ENCODE measurements around the gene PGBD1. TPM values are rescaled to one million over a fixed set of nuclear protein-coding genes. Genes with fewer than 3 reads are reported as not detected.

The PGBD1 gene
- total and polyA plus RNA-seq, 11 donors, result 1.7 to 4.6 (median 2.9) TPM

- TF ChIP-seq POLR2A (IDR thresholded peaks at IDR 0.05), result no peak
- no peak for TF ChIP-seq CTCF (IDR thresholded peaks at IDR 0.05)
- H3K9me3 ChIP-seq, result no peaks in the 10 kb centered on the region
- WGBS, 4 donors, result 17 to 29% (median 22%) methylated on average over 2 of the region's 2 CpGs
- no peaks in the 10 kb centered on the region for H3K36me3 ChIP-seq
- H3K27ac ChIP-seq, result no peak overlapping the region
- DNase-seq (no peak), ATAC-seq (no peak)
- H3K4me1 ChIP-seq, result peaks cover 0 to 22% (median 15%) of the 10 kb centered on the region in 12 donors
- no peaks in the 10 kb centered on the region for H3K27me3 ChIP-seq
- intact Hi-C loops (cut with DNase I), result no loop called here
- H3K4me3 ChIP-seq, result no peak overlapping the region
These were observed 65.7 kb downstream of the PGBD1 start for GRCh38 chr6:28347119-28347518.

GRCh38 chr6:28349344-28349891 is 68.0 kb downstream of the PGBD1 start:
- DNase-seq (no peak), ATAC-seq (no peak)
- Histone ChIP-seq H3K9me3 (no peaks in the 10 kb centered on the region), H3K4me1 (peaks cover 0 to 35% (median 18%) of the 10 kb centered on the region in 12 donors), H3K27me3 (no peaks in the 10 kb centered on the region), H3K36me3 (no peaks in the 10 kb centered on the region), H3K27ac (peak overlapping the region; percentile 12 to 84 (median 78)), H3K4me3 (peak overlapping the region; percentile 38 to 89 (median 71))
- intact Hi-C loops (cut with DNase I), result no loop called here
- 1 to 4% (median 2%) methylated on average over 9 of the region's 9 CpGs for WGBS, 4 donors
- no peak for TF ChIP-seq CTCF (IDR thresholded peaks at IDR 0.05)
- TF ChIP-seq POLR2A (IDR thresholded peaks at IDR 0.05), result no peak

GRCh38 chr6:28349892-28350737 is 68.7 kb downstream of the PGBD1 start, which contains the start of gene ZKSCAN3:
ZKSCAN3 (plus strand) TSS chr6:28349947; CDS start chr6:28359587, 9,640 bp downstream.
- H3K4me1 ChIP-seq, result peaks cover 0 to 42% (median 25%) of the 10 kb centered on the region in 12 donors
- no peaks in the 10 kb centered on the region for H3K9me3 ChIP-seq
- H3K4me3 ChIP-seq, result peak within 1 kb of the TSS; percentile 38 to 89 (median 71)
- intact Hi-C loops (cut with DNase I), result loop anchor here in 6 of 10 donors (5.0 to 10.0 kb wide), 5 partner anchors 68 to 1165 kb away; partner anchors contain the start of genes NKAPL (in 2 of the 6), ZKSCAN4 (in 2 of the 6) and PGBD1 (in 1 of the 6)
- TF ChIP-seq POLR2A (IDR thresholded peaks at IDR 0.05), result peak in 1 of 2 donors; percentile 28
- no peak for TF ChIP-seq CTCF (IDR thresholded peaks at IDR 0.05)
- no peaks in the 10 kb centered on the region for H3K36me3 ChIP-seq
- ATAC-seq (peak; percentile 84 to 96 (median 96)), DNase-seq (peak; percentile 80 to 91 (median 88))
- H3K27me3 ChIP-seq, result no peaks in the 10 kb centered on the region
- peak within 1 kb of the TSS; percentile 12 to 84 (median 78) for H3K27ac ChIP-seq
- WGBS, 4 donors, result 1 to 2% (median 2%) methylated on average over 27 to 30 of the region's 30 CpGs

- WGBS, 4 donors, result 41 to 61% (median 49%) methylated on average over 2 of the region's 2 CpGs
- H3K4me1 ChIP-seq, result peaks cover 3 to 48% (median 31%) of the 10 kb centered on the region in 12 donors
- peak overlapping the region in 8 of 12 donors; percentile 3 to 84 (median 77) for H3K27ac ChIP-seq
- no peaks in the 10 kb centered on the region for H3K9me3 ChIP-seq
- no peak for DNase-seq
- intact Hi-C loops (cut with DNase I), result loop anchor here in 6 of 10 donors (5.0 to 10.0 kb wide), 5 partner anchors 69 to 1166 kb away; partner anchors contain the start of genes NKAPL (in 2 of the 6), ZKSCAN4 (in 2 of the 6) and PGBD1 (in 1 of the 6)
- peak overlapping the region in 9 of 12 donors; percentile 59 to 89 (median 76) for H3K4me3 ChIP-seq
- no peak for TF ChIP-seq CTCF (IDR thresholded peaks at IDR 0.05)
- TF ChIP-seq POLR2A (IDR thresholded peaks at IDR 0.05), result no peak
- ATAC-seq, result no peak
- H3K36me3 ChIP-seq, result no peaks in the 10 kb centered on the region
- no peaks in the 10 kb centered on the region for H3K27me3 ChIP-seq
These were observed 69.7 kb downstream of the PGBD1 start for GRCh38 chr6:28351087-28351486.
